Sigmoid colon (tissue), 4 donors: ENCODE results near the gene HSD17B11.

Experiments
- EP300 ChIP-seq, 4 donors: sonication (generic); formaldehyde crosslinking; IDR thresholded peaks; one replicate each; pipeline ENCODE4 v1.6.1; 2017; ENCODE audit warnings: antibody characterized with exemption in 4 of 4
- POLR2A ChIP-seq, 2 donors: fragments of 450-650 bp; IDR thresholded peaks; one replicate each; pipeline ENCODE4 v1.6.1; 2016; ENCODE audit warnings: antibody characterized with exemption in 2 of 2, mild to moderate bottlenecking in 2 of 2, moderate library complexity in 2 of 2
- POLR2AphosphoS5 ChIP-seq, 4 donors: sonication (generic); formaldehyde crosslinking; IDR thresholded peaks; one replicate each; pipeline ENCODE4 v1.6.1; 2017; ENCODE audit warnings: antibody characterized with exemption in 4 of 4
- TF ChIP-seq, protein P1 (sequence below), 4 experiments: fragments of 450-650 bp in 3 of 4; fragments of 200-600 bp in 1 of 4; IDR thresholded peaks; one replicate each; pipeline ENCODE4 v1.5.1; 2016 to 2019; ENCODE audit warnings: antibody characterized with exemption in 4 of 4, mild to moderate bottlenecking in 3 of 4, moderate library complexity in 2 of 4

- TF ChIP-seq POLR2AphosphoS5 (IDR thresholded peaks at IDR 0.05) (peak; percentile 94 to 96 (median 95)), POLR2A (IDR thresholded peaks at IDR 0.05) (peak; percentile 83 to 86), EP300 (IDR thresholded peaks at IDR 0.05) (peak in 1 of 4 donors; percentile 82)
- TF ChIP-seq, protein P1, sequence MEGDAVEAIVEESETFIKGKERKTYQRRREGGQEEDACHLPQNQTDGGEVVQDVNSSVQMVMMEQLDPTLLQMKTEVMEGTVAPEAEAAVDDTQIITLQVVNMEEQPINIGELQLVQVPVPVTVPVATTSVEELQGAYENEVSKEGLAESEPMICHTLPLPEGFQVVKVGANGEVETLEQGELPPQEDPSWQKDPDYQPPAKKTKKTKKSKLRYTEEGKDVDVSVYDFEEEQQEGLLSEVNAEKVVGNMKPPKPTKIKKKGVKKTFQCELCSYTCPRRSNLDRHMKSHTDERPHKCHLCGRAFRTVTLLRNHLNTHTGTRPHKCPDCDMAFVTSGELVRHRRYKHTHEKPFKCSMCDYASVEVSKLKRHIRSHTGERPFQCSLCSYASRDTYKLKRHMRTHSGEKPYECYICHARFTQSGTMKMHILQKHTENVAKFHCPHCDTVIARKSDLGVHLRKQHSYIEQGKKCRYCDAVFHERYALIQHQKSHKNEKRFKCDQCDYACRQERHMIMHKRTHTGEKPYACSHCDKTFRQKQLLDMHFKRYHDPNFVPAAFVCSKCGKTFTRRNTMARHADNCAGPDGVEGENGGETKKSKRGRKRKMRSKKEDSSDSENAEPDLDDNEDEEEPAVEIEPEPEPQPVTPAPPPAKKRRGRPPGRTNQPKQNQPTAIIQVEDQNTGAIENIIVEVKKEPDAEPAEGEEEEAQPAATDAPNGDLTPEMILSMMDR (IDR thresholded peaks at IDR 0.05) = no peak
Observed at GRCh38 chr4:87422104-87423052, 31.4 kb upstream of the HSD17B11 start, which contains the start of gene NUDT9.
